HG03196 (cell line): Measurements from ENCODE around the gene MYOZ2.
"Not testable (repeated sequence)": the region's sequence is repeated elsewhere in the genome, so short reads cannot be mapped to it uniquely, and the experiment has no call there.

Experiments
- ATAC-seq: cut with Tn5 transposase; IDR thresholded peaks from one replicate; pipeline ENCODE4 v1.9.1; 2021; ENCODE audit not compliant: unreplicated experiment

The MYOZ2 gene

GRCh38 chr4:119125931-119126330 is 9.7 kb upstream of the MYOZ2 start:
- ATAC-seq = no peak

- no peak for ATAC-seq
These were observed 7.5 kb upstream of the MYOZ2 start for GRCh38 chr4:119128148-119128547.

DNA sequence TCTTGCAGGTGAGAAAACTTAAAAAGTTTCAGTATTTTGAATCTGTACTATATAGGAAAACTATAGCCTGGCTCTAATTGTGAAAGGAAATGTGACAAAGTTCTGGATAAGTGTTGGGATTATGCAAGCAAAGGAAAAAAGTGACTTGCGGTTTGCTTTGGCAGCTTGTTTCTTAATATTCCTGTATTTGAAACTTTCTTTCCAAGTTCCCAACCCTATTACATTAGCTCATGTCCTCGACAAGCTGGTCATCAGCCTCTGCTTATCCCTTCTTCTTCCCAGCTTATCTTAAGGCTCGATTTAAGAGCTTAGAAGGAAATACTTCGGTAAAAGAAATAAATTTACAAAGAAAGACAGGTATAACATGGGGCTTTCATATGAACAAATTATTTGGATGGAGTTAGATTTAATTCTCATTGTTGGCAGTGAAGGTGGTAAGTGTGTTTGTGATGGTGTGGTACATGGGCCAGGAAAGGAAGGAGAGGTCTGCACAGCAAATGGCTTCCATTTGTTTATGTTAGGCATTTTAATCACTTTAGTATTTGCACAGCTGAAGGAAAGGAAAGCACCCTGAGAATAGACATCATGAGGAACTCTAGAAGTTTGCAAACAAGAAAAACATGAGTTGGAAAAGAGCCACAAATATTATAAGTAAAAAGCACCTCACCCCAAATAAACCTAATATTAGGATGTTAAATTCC is 5.1 kb upstream of the MYOZ2 start:
- no peak for ATAC-seq

DNA sequence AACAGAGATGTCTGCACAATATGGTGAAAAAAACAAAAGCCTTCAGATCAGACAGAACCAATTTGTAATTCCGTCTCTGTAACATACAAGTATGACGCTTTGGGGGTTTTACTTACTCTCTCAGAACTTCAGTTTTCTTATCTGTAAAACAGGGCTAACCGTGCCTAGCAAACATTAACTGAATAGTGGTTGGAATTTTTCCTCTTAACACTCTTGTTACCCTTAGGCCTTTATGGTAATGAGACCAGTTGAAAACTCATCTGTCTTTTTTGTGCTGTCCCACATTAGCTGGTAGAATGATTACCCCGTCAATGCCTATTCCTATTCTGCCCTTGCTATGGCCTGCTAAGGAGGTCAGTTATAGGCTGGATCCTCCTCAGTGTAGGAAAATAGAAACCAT is 4.5 kb upstream of the MYOZ2 start:
- ATAC-seq = no peak

DNA sequence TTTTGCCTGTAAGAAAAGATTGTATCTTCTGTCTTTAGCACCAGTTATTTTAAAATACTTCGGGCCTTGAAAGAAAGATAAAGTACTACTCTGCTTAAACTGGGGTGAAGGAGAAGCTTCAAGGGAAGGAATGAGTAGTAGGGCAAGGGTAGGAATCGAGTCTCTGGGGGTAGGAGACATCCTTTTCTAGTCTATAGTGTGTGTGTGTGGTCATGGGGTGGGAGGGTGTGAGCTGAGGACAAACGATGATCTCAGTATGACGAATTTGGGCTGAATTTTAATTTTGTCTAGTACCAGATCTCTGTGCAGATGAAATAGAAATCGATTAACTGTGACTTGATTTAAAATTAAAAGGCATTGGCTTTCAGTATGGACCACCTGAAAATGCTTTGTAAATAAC is 3.3 kb upstream of the MYOZ2 start:
- no peak for ATAC-seq

GRCh38 chr4:119136546-119136945 is 914 bp downstream of the MYOZ2 start:
- no peak for ATAC-seq

DNA sequence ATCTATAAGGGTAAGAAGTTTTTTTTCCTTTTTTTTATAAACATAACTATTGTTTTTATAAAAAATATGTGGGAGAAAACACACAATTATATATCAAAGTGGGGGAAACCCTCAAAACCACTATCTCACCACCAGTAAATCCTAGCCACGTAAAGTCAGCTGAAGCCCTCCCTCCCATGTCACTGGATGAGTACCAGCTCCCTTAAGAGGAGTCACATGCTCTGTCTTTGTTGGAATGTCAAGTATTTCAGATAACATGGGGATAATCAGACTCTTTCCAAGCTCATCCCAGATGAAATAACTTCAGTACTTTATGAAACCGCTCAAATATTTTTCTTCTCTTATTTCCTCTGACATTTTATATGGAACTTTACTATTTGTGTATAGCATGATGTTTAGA is 2.4 kb downstream of the MYOZ2 start:
- no peak for ATAC-seq

DNA sequence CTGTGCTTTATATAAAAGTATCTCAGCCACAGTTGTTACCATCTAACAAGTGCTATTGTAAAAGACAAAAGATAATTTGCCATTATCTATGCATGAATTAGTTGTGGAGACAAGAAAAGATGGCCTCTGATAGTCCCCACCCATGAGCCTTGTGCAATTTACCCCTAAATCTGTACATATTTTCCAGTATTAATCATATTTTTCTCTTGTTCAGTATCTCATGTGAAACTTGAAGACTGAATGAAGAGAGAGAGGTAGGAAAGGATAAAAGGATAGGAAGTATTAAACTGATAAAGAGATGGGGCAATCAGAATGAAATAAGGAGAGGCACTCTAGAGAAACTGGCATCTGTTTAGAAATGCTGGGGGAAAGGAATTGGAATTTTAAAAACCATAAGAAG is 3.7 kb downstream of the MYOZ2 start:
- ATAC-seq = no peak

DNA sequence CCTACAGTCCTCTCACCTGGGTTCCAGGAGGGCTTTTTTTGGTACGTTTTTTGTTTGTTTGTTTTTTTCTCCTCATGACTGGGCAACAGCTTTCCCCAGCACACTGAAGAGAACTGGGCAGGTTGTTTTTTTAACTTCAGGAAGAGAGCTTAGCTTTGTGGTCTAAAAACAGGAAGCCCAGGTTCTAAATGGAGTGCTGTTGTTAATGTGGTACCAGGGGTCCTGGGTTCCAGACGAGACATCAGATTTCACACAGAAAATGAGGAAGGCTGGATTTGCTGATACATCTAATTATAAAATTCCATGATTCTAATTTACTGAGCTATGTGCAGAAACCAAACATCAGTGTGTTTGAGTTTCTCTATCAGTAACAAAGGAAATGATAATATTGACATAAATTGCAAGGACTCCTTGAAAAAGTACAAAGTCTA is 4.2 kb downstream of the MYOZ2 start:
- ATAC-seq = no peak

DNA sequence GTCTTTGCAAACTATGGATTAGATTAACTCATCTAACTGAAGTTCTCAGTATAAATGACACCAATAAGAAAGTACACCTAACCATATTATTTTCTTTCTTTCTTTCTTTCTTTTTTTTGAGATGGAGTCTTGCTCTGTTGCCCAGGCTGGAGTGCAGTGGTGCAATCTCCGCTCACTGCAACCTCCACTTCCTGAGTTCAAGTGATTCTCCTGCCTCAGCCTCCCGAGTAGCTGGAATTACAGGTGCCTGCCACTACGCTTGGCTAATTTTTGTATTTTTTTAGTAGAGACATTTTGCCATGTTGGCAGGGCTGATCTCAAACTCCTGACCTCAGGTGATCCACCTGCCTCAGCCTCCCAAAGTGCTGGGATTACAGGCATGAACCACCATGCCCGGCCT is 5.7 kb downstream of the MYOZ2 start:
- ATAC-seq = not testable (repeated sequence)

DNA sequence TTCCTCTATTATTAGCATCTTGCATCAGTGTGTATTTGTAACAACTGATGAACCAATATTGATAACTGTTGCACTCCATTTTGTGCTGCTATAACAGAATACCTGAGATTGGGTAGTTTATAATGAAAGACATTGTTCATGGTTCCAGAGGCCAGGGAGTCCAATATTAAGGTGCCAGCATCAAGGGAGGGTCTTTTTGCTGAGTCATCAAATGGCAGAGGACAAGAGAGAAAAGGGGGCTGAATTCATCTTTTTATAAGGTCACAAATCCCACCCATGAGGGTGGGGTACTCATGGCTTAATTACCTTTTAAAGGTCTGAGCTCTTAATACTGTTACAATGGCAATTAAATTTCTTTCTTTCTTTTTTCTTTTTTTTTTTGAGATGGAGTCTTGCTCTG is 7.2 kb downstream of the MYOZ2 start:
- ATAC-seq = no peak

GRCh38 chr4:119143341-119143740 is 7.7 kb downstream of the MYOZ2 start:
- not testable (repeated sequence) for ATAC-seq

- no peak for ATAC-seq
These were observed 13.5 kb downstream of the MYOZ2 start for GRCh38 chr4:119149110-119149509.

GRCh38 chr4:119151161-119151560 is 15.5 kb downstream of the MYOZ2 start:
- ATAC-seq = no peak

DNA sequence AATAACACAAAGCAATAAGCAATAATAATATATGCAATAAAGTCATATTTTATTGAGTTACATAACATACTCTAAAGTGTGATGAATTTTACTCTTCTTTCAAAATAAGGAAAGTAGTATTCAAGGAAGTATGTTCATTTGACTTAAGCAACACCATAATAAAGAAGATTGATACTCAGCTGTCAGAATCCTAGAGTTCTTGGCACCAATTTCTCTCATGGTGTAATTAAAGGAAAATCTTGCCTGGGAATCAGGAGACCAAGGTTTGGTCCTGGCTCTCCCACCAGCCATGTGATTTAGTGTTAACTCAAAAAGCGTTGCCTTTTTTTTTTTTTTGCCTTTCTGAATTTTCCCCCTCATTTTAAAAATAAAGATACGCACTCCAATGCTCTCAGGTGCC is 17.1 kb downstream of the MYOZ2 start:
- no peak for ATAC-seq

DNA sequence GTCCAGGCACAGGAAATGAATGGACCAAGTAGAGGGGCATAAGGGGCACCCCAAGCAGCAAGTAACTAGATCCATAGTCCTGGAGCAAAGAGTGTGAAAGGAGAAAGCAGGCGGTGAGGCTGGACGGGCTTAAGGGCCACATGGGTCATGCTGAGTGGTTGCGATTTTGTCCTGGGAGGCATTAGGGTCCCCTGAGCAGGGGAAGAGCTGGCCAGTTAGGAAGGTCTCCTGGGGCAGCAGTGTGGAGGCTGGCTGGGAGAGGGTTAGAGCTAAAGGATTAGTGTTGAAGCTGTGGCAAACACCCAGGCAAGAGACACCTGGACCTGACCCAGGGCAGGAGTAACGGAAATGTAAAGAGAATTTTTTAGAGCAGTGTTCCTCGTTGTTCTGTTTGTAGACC is 26.5 kb downstream of the MYOZ2 start:
- no peak for ATAC-seq

DNA sequence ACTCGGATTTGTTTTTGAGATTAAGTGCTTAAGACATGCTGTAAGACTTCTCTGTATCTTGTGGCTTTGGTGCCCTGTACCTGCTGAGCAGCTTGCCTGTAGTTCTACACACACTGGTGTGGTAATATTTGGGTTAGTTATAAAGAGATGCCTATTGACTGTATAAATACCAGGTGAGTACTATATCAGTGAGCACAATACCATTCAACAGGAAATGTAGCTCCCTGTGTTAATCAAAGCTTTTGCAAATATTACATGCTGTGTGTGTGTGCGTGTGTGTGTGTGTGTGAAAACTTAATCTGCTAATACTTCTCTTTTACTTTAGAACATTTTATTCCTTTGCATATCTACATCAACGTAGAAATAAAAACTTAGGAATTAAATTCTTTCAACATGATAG is 30.1 kb downstream of the MYOZ2 start:
- ATAC-seq = no peak

DNA sequence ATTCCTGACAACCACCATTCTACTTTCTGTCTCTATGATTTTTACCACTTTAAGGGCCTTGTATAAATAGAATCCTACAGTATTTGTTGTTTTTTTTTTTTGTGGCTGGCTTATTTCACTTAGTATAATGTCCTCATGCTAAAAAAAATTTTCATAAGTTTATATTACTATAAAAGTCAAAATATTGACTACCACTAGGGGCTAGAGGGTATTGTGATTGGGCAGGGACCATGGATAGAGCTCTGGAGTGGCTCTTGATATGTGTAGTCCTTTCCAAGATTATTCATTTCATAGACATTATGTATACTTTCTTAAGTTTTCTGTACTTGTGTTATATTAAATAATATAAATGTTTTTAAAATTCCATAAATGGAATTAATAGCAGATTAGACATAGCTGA is 34.6 kb downstream of the MYOZ2 start:
- no peak for ATAC-seq

GRCh38 chr4:119172223-119172622 is 36.6 kb downstream of the MYOZ2 start:
- no peak for ATAC-seq

DNA sequence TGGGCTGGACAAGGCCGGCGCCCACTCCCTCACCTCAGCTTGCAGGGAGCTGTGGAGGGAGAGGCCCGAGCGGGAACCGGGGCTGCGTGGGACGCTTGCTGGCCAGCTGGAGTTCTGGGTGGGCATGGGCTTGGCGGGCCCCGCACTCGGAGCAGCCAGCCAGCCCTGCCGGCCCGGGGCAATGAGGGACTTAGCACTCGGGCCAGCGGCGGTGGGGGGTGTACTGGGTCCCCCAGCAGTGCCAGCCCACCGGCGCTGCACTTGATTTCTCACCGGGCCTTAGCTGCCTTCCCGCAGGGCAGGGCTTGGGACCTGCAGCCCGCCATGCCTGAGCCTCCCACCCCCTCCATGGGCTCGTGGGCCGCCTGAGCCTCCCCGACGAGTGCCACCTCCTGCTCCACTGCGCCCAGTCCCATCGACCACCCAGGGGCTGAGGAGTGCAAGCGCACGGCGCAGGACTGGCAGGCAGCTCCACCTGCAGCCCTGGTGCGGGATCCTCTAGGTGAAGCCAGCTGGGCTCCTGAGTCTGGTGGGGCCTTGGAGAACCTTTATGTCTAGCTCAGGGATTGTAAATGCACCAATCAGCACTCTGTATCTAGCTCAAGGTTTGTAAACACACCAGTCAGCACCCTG is 38.2 kb downstream of the MYOZ2 start:
- ATAC-seq = not testable (repeated sequence)

GRCh38 chr4:119179011-119179410 is 43.4 kb downstream of the MYOZ2 start:
- no peak for ATAC-seq

- no peak for ATAC-seq
These were observed 48.5 kb downstream of the MYOZ2 start for GRCh38 chr4:119184128-119184527.

DNA sequence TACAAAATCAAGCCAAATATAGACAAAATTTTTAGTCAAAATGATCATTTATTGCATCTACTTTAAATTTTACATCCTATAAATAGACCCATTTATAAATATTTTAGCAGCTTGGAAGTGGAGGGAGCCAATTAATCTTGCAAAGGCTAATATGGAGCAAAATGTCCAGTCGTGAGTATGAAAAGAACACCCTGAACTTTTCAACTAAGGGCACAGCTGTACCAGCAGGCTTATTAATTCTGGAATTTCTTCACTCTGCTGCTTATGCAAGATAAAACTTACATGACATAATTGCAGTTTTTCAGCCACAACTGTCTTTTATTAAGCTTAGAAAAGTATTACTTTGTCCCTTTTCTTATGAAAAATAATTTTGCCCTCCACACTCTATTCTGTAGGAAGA is 54.0 kb downstream of the MYOZ2 start:
- no peak for ATAC-seq
